SK-N-MC (cell line): ENCODE measurements around the gene NT5C3B.

Experiments used
- EZH2 ChIP-seq: fragments of 200-600 bp; sonication (generic); IDR thresholded peaks from one replicate; pipeline ENCODE4 v1.6.1; 2017; ENCODE audit warnings: antibody characterized with exemption
- POLR2AphosphoS5 ChIP-seq: IDR thresholded peaks from 2 replicates; pipeline ENCODE4 v1.6.1; 2012; ENCODE audit warnings: mild to moderate bottlenecking, low read depth, low read length, borderline replicate concordance

DNA sequence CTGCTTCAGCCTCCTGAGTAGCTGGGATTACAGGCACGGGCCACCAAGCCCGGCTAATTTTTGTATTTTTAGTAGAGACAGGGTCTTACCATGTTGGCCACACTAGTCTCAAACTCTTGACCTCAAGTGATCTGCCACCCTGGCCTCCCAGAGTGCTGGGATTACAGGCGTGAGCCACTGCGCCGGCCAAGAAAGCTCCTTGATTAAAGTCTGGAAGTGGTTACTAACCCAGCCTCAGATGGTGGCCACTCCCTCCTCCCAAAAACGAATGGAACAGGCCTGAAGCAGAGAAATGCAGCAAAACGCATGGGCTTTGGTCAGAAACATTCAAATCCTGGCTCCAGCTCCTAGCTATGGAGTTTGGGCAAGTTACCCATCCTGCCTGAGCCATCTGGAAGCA lies 11.9 kb downstream of the NT5C3B start:
- no peak for TF ChIP-seq EZH2
- TF ChIP-seq POLR2AphosphoS5, result no peak
